GM23248 (cell line): Measurements from ENCODE around the gene PPM1H.

Source experiments
- EZH2 ChIP-seq: fragments of 200-600 bp; sonication (generic); IDR thresholded peaks from 2 replicates; pipeline ENCODE4 v1.6.1; 2018; ENCODE audit warnings: antibody characterized with exemption, mild to moderate bottlenecking; ENCODE audit not compliant: insufficient read depth, poor library complexity, severe bottlenecking
- EZH2phosphoT487 ChIP-seq: fragments of 200-600 bp; sonication (generic); IDR thresholded peaks from 2 replicates; pipeline ENCODE4 v1.6.1; 2018; ENCODE audit warnings: antibody characterized with exemption, moderate library complexity, mild to moderate bottlenecking, low read depth; ENCODE audit not compliant: insufficient read depth

DNA sequence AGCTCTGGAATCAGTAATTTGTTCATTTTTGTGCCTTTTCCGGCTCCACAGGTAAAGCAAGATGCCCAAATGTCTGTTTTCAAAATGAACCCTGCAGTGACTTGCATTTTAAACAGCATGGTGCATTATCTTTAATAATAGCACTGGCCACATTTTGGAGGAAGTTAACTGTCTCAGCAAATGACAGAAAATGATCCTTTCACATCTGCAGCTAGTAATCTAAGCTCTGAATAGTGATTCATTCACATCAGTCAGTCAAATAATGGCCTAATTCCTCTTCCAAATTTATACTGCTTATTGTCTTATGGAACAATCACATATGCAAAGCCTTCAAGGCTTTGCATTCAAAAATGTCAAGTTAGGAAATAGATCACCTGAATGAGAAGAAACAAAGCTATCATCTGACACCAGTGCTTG lies 75.6 kb downstream of the PPM1H start:
- TF ChIP-seq EZH2phosphoT487 (no peak), EZH2 (no peak)
